Osteoblast (primary cell): Measurements from ENCODE around the gene BMX. TPM values are rescaled to one million over a fixed set of nuclear protein-coding genes. Genes with fewer than 3 reads are reported as not detected.
A peak's percentile ranks its signal among the peaks of the same experiment; 100 is the strongest.

Source experiments
- DNase-seq: peaks from one replicate; pipeline ENCODE4 v3.0.0; 2011; ENCODE audit warnings: low spot score, mixed read lengths; ENCODE audit not compliant: insufficient read length; ENCODE audit errors: missing footprints
- H2AFZ ChIP-seq: 2 replicates; pipeline ENCODE4 v1.6.0; 2011; ENCODE audit warnings: mild to moderate bottlenecking, low read length
- H3K27ac ChIP-seq: 2 replicates; pipeline ENCODE4 v1.5.1; 2011; ENCODE audit warnings: mild to moderate bottlenecking, low read depth, low read length, moderate library complexity
- H3K27me3 ChIP-seq: 2 replicates; pipeline ENCODE4 v1.6.0; 2012; ENCODE audit warnings: mild to moderate bottlenecking, control low read depth, inconsistent platforms, low read length, moderate library complexity; ENCODE audit not compliant: insufficient read depth
- H3K36me3 ChIP-seq: 2 replicates; pipeline ENCODE4 v1.5.1; 2011; ENCODE audit warnings: mild to moderate bottlenecking, low read length, control low read depth, moderate library complexity; ENCODE audit not compliant: insufficient read depth
- H3K4me1 ChIP-seq: 2 replicates; pipeline ENCODE4 v1.5.1; 2011; ENCODE audit warnings: mild to moderate bottlenecking, low read length, control low read depth, moderate library complexity; ENCODE audit not compliant: insufficient read depth
- H3K4me2 ChIP-seq: 2 replicates; pipeline ENCODE4 v1.6.0; 2011; ENCODE audit warnings: mild to moderate bottlenecking, low read length; ENCODE audit not compliant: insufficient read depth
- H3K4me3 ChIP-seq: fragments of 200-600 bp; sonication (generic); 3 replicates; pipeline ENCODE4 v1.5.1; 2012; ENCODE audit warnings: mild to moderate bottlenecking, low read length, inconsistent platforms; ENCODE audit not compliant: insufficient read depth
- H3K79me2 ChIP-seq: 2 replicates; pipeline ENCODE4 v1.6.0; 2012; ENCODE audit warnings: mild to moderate bottlenecking, low read length, control low read depth, inconsistent platforms; ENCODE audit not compliant: insufficient read depth
- H3K9me3 ChIP-seq: 2 replicates; pipeline ENCODE4 v1.5.1; 2011; ENCODE audit warnings: low read depth, low read length, control low read depth
- H4K20me1 ChIP-seq: 2 replicates; pipeline ENCODE4 v1.6.0; 2012; ENCODE audit warnings: mild to moderate bottlenecking, low read length, control low read depth; ENCODE audit not compliant: insufficient read depth
- total RNA-seq: library from RNA; depleted of rRNA; stranded (reverse); fragments of >200 nt; gene quantifications from 2 replicates; pipeline ENCODE4 v1.2.3, GENCODE V29; 2012
- TF ChIP-seq, protein P1 (sequence below): IDR thresholded peaks from 2 replicates; pipeline ENCODE4 v1.5.1; 2011; ENCODE audit warnings: mild to moderate bottlenecking, low read depth, low read length, moderate library complexity; ENCODE audit errors: extremely low read depth

The BMX gene
- total RNA-seq, 1 donor: not detected

GRCh38 chrX:15579778-15580747, 79.5 kb downstream of the BMX start:
- TF ChIP-seq, protein P1, sequence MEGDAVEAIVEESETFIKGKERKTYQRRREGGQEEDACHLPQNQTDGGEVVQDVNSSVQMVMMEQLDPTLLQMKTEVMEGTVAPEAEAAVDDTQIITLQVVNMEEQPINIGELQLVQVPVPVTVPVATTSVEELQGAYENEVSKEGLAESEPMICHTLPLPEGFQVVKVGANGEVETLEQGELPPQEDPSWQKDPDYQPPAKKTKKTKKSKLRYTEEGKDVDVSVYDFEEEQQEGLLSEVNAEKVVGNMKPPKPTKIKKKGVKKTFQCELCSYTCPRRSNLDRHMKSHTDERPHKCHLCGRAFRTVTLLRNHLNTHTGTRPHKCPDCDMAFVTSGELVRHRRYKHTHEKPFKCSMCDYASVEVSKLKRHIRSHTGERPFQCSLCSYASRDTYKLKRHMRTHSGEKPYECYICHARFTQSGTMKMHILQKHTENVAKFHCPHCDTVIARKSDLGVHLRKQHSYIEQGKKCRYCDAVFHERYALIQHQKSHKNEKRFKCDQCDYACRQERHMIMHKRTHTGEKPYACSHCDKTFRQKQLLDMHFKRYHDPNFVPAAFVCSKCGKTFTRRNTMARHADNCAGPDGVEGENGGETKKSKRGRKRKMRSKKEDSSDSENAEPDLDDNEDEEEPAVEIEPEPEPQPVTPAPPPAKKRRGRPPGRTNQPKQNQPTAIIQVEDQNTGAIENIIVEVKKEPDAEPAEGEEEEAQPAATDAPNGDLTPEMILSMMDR: no peak
- DNase-seq: no peak
- no peak overlapping the region for H2AFZ ChIP-seq

DNA sequence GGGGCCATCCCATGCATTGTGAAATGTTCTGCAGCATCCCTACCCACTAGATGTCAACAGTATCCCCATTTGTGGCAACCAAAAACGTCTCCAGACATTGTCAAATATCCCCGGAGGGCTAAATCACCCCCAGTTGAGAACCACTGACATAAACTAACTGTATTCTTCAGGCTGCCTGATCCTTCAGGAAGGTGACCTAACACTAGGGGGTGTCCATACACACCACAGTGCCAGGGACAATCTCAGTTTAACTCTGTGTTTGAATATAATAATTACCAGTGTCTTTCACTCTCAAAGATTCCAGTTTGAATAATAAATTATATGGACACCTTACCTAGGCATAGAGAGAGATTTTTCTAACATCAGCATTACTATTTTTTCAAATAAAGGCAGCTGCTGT, 93.8 kb downstream of the BMX start:
- H2AFZ ChIP-seq: no peak overlapping the region
- H3K4me2 ChIP-seq: no peak overlapping the region
- no peaks in the 10 kb centered on the region for H3K9me3 ChIP-seq
- H3K27me3 ChIP-seq: peaks cover 9% of the 10 kb centered on the region
- DNase-seq: no peak
- TF ChIP-seq, protein P1: no peak
- no peaks in the 10 kb centered on the region for H3K4me1 ChIP-seq
- H3K4me3 ChIP-seq: no peak overlapping the region
- H3K27ac ChIP-seq: no peak overlapping the region
- H3K36me3 ChIP-seq: no peaks in the 10 kb centered on the region
- H3K79me2 ChIP-seq: no peaks in the 10 kb centered on the region
- H4K20me1 ChIP-seq: no peaks in the 10 kb centered on the region

More at GRCh38 chrX:15579778-15580747, 79.5 kb downstream of the BMX start:
- H3K4me3 ChIP-seq: no peak overlapping the region
- no peaks in the 10 kb centered on the region for H3K36me3 ChIP-seq
- no peaks in the 10 kb centered on the region for H4K20me1 ChIP-seq
- H3K4me1 ChIP-seq: no peaks in the 10 kb centered on the region
- peaks cover 5% of the 10 kb centered on the region for H3K27me3 ChIP-seq
- H3K9me3 ChIP-seq: no peaks in the 10 kb centered on the region
- H3K79me2 ChIP-seq: no peaks in the 10 kb centered on the region
- H3K27ac ChIP-seq: no peak overlapping the region
- no peak overlapping the region for H3K4me2 ChIP-seq

GRCh38 chrX:15598026-15598425, 97.4 kb downstream of the BMX start:
- H3K4me2 ChIP-seq: no peak overlapping the region
- TF ChIP-seq, protein P1: no peak
- no peaks in the 10 kb centered on the region for H3K4me1 ChIP-seq
- peaks cover 3% of the 10 kb centered on the region for H3K27me3 ChIP-seq
- no peaks in the 10 kb centered on the region for H3K9me3 ChIP-seq
- no peaks in the 10 kb centered on the region for H3K36me3 ChIP-seq
- no peak overlapping the region for H2AFZ ChIP-seq
- no peaks in the 10 kb centered on the region for H4K20me1 ChIP-seq
- no peak overlapping the region for H3K27ac ChIP-seq
- peak; percentile 22 for DNase-seq
- no peak overlapping the region for H3K4me3 ChIP-seq
- no peaks in the 10 kb centered on the region for H3K79me2 ChIP-seq

DNA sequence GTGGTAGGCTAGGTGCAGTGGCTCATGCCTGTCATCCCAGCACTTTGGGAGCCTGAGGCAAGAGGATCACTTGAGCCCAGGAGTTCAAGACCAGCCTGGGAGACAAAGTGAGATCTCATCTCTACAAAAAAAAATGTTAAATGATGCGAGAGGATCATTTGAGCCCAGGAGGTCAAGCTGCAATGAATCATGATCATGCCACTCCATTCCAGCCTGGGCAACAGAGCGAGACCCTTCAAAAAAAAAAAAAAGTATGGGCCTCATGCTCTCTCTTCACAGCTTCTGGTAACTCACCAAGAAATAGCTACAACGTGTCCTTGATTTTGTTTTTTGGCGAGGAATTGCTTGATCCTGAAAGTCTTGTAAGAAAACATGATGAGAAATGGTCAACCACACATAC, 98.9 kb downstream of the BMX start:
- H3K79me2 ChIP-seq: no peaks in the 10 kb centered on the region
- DNase-seq: no peak
- no peak overlapping the region for H3K27ac ChIP-seq
- H3K4me3 ChIP-seq: no peak overlapping the region
- H3K36me3 ChIP-seq: no peaks in the 10 kb centered on the region
- TF ChIP-seq, protein P1: no peak
- H3K4me1 ChIP-seq: no peaks in the 10 kb centered on the region
- no peaks in the 10 kb centered on the region for H4K20me1 ChIP-seq
- no peak overlapping the region for H2AFZ ChIP-seq
- no peak overlapping the region for H3K4me2 ChIP-seq
- H3K9me3 ChIP-seq: no peaks in the 10 kb centered on the region
- H3K27me3 ChIP-seq: peaks cover 2% of the 10 kb centered on the region
